HL-60/S4 (cell line): ENCODE results near the gene CNTN1.

ENCODE experiments used
- in situ Hi-C: fragments of 300-500 bp; cut with MboI; formaldehyde crosslinking; loops from 2 replicates; pipeline ENCODE4 v1.14.3; 2022; ENCODE audit warnings: low sequenced_read_pairs

CNTN1 gene

GRCh38 chr12:40834321-40834720, 142.1 kb downstream of the CNTN1 start:
- in situ Hi-C loops, result no loop called here

- in situ Hi-C loops, result no loop called here
These were observed 145.7 kb downstream of the CNTN1 start for GRCh38 chr12:40837891-40838429.

- in situ Hi-C loops, result no loop called here
These were observed 151.3 kb downstream of the CNTN1 start for GRCh38 chr12:40843495-40843894.

GRCh38 chr12:40853221-40853620, 161.0 kb downstream of the CNTN1 start:
- in situ Hi-C loops, result no loop called here

- in situ Hi-C loops, result no loop called here
These were observed 162.4 kb downstream of the CNTN1 start for GRCh38 chr12:40854604-40855003.

GRCh38 chr12:40864891-40865290, 172.7 kb downstream of the CNTN1 start:
- in situ Hi-C loops, result no loop called here

- in situ Hi-C loops, result no loop called here
These were observed 178.7 kb downstream of the CNTN1 start for GRCh38 chr12:40870981-40871380.

GRCh38 chr12:40874868-40875267, 182.6 kb downstream of the CNTN1 start:
- in situ Hi-C loops, result no loop called here

GRCh38 chr12:40889329-40889728, 197.1 kb downstream of the CNTN1 start:
- in situ Hi-C loops, result no loop called here

GRCh38 chr12:40892528-40892927, 200.3 kb downstream of the CNTN1 start:
- in situ Hi-C loops, result no loop called here

- in situ Hi-C loops, result no loop called here
These were observed 206.3 kb downstream of the CNTN1 start for GRCh38 chr12:40898505-40898904.

- in situ Hi-C loops, result loop anchor here (25.0 kb wide), 1 partner anchor 466 kb away; no protein-coding TSS in a partner anchor
These were observed 210.8 kb downstream of the CNTN1 start for GRCh38 chr12:40903040-40903439.

GRCh38 chr12:40907115-40907527, 214.9 kb downstream of the CNTN1 start:
- in situ Hi-C loops, result loop anchor here (25.0 kb wide), 1 partner anchor 470 kb away; no protein-coding TSS in a partner anchor

GRCh38 chr12:40911676-40912075, 219.4 kb downstream of the CNTN1 start:
- in situ Hi-C loops, result loop anchor here (25.0 kb wide), 1 partner anchor 474 kb away; no protein-coding TSS in a partner anchor

GRCh38 chr12:40915172-40915571, 222.9 kb downstream of the CNTN1 start:
- in situ Hi-C loops, result loop anchor here (25.0 kb wide), 1 partner anchor 478 kb away; no protein-coding TSS in a partner anchor

- in situ Hi-C loops, result loop anchor here (25.0 kb wide), 1 partner anchor 480 kb away; no protein-coding TSS in a partner anchor
These were observed 225.3 kb downstream of the CNTN1 start for GRCh38 chr12:40917561-40917960.

GRCh38 chr12:40921563-40922163, 229.4 kb downstream of the CNTN1 start:
- in situ Hi-C loops, result loop anchor here (25.0 kb wide), 1 partner anchor 484 kb away; no protein-coding TSS in a partner anchor

GRCh38 chr12:40937891-40938290, 245.7 kb downstream of the CNTN1 start:
- in situ Hi-C loops, result no loop called here

GRCh38 chr12:40942326-40942725, 250.1 kb downstream of the CNTN1 start:
- in situ Hi-C loops, result no loop called here

GRCh38 chr12:40945772-40946171, 253.5 kb downstream of the CNTN1 start:
- in situ Hi-C loops, result no loop called here

- in situ Hi-C loops, result no loop called here
These were observed 254.5 kb downstream of the CNTN1 start for GRCh38 chr12:40946612-40947194.

- in situ Hi-C loops, result no loop called here
These were observed 255.6 kb downstream of the CNTN1 start for GRCh38 chr12:40947797-40948196.
